ENCODE results near the gene NLRP6. TPM values are rescaled to one million over a fixed set of nuclear protein-coding genes. Genes with fewer than 3 reads are reported as not detected.
"Not testable (repeated sequence)": the region's sequence is repeated elsewhere in the genome, so short reads cannot be mapped to it uniquely, and the experiment has no call there.

The NLRP6 gene
- total RNA-seq, 6 experiments from 2014 or later: not detected

- no peaks in the 10 kb centered on the region for H3K9me3 Mint-ChIP-seq
- peaks cover 2% of the 10 kb centered on the region; the same call in 1 of the 2 replicates for H3K27me3 Mint-ChIP-seq (ENCODE audit: insufficient read depth)
- TF ChIP-seq CTCF (IDR thresholded peaks at IDR 0.05): no peak
- no peaks in the 10 kb centered on the region for H3K36me3 Mint-ChIP-seq (ENCODE audit: low read depth)
- H3K4me1 Mint-ChIP-seq (ENCODE audit: low read depth): peaks cover 24% of the 10 kb centered on the region
- no peak for DNase-seq
- no peak overlapping the region for H3K4me3 Mint-ChIP-seq
- peak overlapping the region; percentile 55 for H3K27ac Mint-ChIP-seq
Observed at GRCh38 chr11:326842-327580, 48.8 kb downstream of the NLRP6 start.

- H3K4me3 Mint-ChIP-seq: no peak overlapping the region
- H3K27me3 Mint-ChIP-seq (ENCODE audit: insufficient read depth): peaks cover 2% of the 10 kb centered on the region; the same call in 1 of the 2 replicates
- H3K4me1 Mint-ChIP-seq (ENCODE audit: low read depth): peaks cover 24% of the 10 kb centered on the region
- no peak for DNase-seq
- H3K9me3 Mint-ChIP-seq: no peaks in the 10 kb centered on the region
- TF ChIP-seq CTCF (IDR thresholded peaks at IDR 0.05): no peak
- no peaks in the 10 kb centered on the region for H3K36me3 Mint-ChIP-seq (ENCODE audit: low read depth)
- H3K27ac Mint-ChIP-seq: peak overlapping the region; percentile 55; the same call in 1 of the 2 replicates
Observed at GRCh38 chr11:327581-327923, 49.3 kb downstream of the NLRP6 start.

GRCh38 chr11:328012-328411 lies 49.8 kb downstream of the NLRP6 start:
- H3K27ac Mint-ChIP-seq: no peak overlapping the region
- no peak overlapping the region for H3K4me3 Mint-ChIP-seq
- no peak for DNase-seq
- H3K9me3 Mint-ChIP-seq: no peaks in the 10 kb centered on the region
- H3K36me3 Mint-ChIP-seq (ENCODE audit: low read depth): no peaks in the 10 kb centered on the region
- peaks cover 2% of the 10 kb centered on the region; the same call in 1 of the 2 replicates for H3K27me3 Mint-ChIP-seq (ENCODE audit: insufficient read depth)
- TF ChIP-seq CTCF (IDR thresholded peaks at IDR 0.05): no peak
- peaks cover 24% of the 10 kb centered on the region for H3K4me1 Mint-ChIP-seq (ENCODE audit: low read depth)

GRCh38 chr11:328516-329100 lies 50.4 kb downstream of the NLRP6 start:
- not testable (repeated sequence) for H3K4me3 Mint-ChIP-seq; H3K27me3 Mint-ChIP-seq (ENCODE audit: insufficient read depth)
- H3K4me1 Mint-ChIP-seq (ENCODE audit: low read depth): peaks cover 24% of the 10 kb centered on the region

GRCh38 chr11:329886-330253 lies 51.7 kb downstream of the NLRP6 start:
- Mint-ChIP-seq H3K36me3 (ENCODE audit: low read depth) (no peaks in the 10 kb centered on the region), H3K4me3 (no peak overlapping the region), H3K27me3 (ENCODE audit: insufficient read depth) (peaks cover 4% of the 10 kb centered on the region)

More at GRCh38 chr11:328516-329100, 50.4 kb downstream of the NLRP6 start:
- H3K36me3 Mint-ChIP-seq (ENCODE audit: low read depth); H3K27ac Mint-ChIP-seq; DNase-seq; H3K9me3 Mint-ChIP-seq: not testable (repeated sequence)

More at GRCh38 chr11:329886-330253, 51.7 kb downstream of the NLRP6 start:
- Mint-ChIP-seq H3K9me3 (no peaks in the 10 kb centered on the region), H3K4me1 (ENCODE audit: low read depth) (peaks cover 14% of the 10 kb centered on the region), H3K27ac (no peak overlapping the region)
- DNase-seq: no peak
- TF ChIP-seq CTCF (IDR thresholded peaks at IDR 0.05): no peak

All from HFFc6 (cell line).